Upper lobe of left lung (tissue), 4 donors: ENCODE measurements around the gene MAGEL2.

ENCODE experiments used
- EP300 ChIP-seq, 4 donors: sonication (generic); formaldehyde crosslinking; IDR thresholded peaks; one replicate each; pipeline ENCODE4 v1.5.1; 2017; ENCODE audit warnings: antibody characterized with exemption in 4 of 4, control low read depth in 2 of 4
- POLR2A ChIP-seq, 4 donors: fragments of 450-650 bp; IDR thresholded peaks; one replicate each; pipeline ENCODE4 v1.5.1; 2016 to 2017; ENCODE audit warnings: antibody characterized with exemption in 4 of 4, mild to moderate bottlenecking in 2 of 4
- POLR2AphosphoS5 ChIP-seq, 2 donors: sonication (generic); formaldehyde crosslinking; IDR thresholded peaks; one replicate each; pipeline ENCODE4 v1.5.1; 2017; ENCODE audit warnings: antibody characterized with exemption in 2 of 2
- TF ChIP-seq, protein P1 (sequence below), 6 experiments: fragments of 450-650 bp in 4 of 6; fragments of 200-600 bp in 2 of 6; sonication (generic) in 2 of 6; IDR thresholded peaks; one replicate each; pipeline ENCODE4 v1.5.1; 2016 to 2019; ENCODE audit warnings: antibody characterized with exemption in 6 of 6

DNA sequence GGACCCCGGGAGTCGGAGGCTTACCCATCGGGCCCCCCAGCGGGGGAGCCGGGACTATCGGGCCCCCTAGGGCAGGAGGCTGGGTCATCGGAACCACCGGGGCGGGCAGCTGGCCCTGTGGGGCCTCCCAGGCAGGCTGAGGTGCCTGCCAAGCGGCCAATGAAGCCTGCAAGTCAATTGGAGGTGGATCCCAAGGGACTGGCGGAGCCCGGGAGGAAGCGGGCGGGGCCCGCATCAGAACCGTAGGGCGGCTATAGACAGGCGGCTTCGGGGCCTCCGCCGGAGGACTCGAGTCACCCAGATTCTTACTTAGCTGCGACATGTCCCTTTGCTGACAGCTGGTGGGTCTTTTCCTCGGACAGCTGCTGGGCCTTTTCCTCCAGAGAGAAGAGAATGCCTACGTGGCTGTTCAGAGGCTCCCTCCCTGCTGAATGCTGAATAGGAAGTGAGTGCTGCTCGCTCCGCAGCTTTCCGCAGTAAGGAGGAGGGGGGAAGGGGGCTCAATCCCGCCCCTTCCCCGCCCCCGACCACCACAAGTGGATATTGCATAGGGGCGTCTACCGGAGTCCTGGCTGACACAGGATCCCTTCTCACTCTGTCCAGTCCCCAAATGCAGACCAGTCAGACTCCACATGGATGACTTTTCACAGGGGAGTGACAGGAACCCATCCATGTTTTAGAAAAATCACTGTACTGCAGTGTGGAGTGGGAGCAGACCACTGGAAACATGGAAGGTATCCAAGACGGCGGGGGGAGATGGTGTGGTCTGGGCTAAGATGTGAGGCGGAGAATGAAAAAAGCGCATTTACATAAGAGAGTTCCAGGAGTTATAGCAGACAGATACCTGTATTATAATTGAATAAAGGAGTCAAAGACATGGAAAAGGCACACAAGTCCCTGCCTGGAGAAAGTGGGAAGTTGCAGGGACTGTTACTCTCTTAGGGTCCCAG, at the start of gene MAGEL2:
- TF ChIP-seq, protein P1, sequence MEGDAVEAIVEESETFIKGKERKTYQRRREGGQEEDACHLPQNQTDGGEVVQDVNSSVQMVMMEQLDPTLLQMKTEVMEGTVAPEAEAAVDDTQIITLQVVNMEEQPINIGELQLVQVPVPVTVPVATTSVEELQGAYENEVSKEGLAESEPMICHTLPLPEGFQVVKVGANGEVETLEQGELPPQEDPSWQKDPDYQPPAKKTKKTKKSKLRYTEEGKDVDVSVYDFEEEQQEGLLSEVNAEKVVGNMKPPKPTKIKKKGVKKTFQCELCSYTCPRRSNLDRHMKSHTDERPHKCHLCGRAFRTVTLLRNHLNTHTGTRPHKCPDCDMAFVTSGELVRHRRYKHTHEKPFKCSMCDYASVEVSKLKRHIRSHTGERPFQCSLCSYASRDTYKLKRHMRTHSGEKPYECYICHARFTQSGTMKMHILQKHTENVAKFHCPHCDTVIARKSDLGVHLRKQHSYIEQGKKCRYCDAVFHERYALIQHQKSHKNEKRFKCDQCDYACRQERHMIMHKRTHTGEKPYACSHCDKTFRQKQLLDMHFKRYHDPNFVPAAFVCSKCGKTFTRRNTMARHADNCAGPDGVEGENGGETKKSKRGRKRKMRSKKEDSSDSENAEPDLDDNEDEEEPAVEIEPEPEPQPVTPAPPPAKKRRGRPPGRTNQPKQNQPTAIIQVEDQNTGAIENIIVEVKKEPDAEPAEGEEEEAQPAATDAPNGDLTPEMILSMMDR (IDR thresholded peaks at IDR 0.05) = no peak
- TF ChIP-seq POLR2A (IDR thresholded peaks at IDR 0.05) (no peak), POLR2AphosphoS5 (IDR thresholded peaks at IDR 0.05) (no peak), EP300 (IDR thresholded peaks at IDR 0.05) (no peak)
